Hippocampal formation (tissue), 2 donors: ENCODE data around the gene ANKFY1.

Experiments
- DNase-seq, 2 donors: peaks; one replicate each; lab custom pipeline; 2025; lab: John Stamatoyannopoulos, UW

Gene ANKFY1, protein sequence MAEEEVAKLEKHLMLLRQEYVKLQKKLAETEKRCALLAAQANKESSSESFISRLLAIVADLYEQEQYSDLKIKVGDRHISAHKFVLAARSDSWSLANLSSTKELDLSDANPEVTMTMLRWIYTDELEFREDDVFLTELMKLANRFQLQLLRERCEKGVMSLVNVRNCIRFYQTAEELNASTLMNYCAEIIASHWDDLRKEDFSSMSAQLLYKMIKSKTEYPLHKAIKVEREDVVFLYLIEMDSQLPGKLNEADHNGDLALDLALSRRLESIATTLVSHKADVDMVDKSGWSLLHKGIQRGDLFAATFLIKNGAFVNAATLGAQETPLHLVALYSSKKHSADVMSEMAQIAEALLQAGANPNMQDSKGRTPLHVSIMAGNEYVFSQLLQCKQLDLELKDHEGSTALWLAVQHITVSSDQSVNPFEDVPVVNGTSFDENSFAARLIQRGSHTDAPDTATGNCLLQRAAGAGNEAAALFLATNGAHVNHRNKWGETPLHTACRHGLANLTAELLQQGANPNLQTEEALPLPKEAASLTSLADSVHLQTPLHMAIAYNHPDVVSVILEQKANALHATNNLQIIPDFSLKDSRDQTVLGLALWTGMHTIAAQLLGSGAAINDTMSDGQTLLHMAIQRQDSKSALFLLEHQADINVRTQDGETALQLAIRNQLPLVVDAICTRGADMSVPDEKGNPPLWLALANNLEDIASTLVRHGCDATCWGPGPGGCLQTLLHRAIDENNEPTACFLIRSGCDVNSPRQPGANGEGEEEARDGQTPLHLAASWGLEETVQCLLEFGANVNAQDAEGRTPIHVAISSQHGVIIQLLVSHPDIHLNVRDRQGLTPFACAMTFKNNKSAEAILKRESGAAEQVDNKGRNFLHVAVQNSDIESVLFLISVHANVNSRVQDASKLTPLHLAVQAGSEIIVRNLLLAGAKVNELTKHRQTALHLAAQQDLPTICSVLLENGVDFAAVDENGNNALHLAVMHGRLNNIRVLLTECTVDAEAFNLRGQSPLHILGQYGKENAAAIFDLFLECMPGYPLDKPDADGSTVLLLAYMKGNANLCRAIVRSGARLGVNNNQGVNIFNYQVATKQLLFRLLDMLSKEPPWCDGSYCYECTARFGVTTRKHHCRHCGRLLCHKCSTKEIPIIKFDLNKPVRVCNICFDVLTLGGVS

DNA sequence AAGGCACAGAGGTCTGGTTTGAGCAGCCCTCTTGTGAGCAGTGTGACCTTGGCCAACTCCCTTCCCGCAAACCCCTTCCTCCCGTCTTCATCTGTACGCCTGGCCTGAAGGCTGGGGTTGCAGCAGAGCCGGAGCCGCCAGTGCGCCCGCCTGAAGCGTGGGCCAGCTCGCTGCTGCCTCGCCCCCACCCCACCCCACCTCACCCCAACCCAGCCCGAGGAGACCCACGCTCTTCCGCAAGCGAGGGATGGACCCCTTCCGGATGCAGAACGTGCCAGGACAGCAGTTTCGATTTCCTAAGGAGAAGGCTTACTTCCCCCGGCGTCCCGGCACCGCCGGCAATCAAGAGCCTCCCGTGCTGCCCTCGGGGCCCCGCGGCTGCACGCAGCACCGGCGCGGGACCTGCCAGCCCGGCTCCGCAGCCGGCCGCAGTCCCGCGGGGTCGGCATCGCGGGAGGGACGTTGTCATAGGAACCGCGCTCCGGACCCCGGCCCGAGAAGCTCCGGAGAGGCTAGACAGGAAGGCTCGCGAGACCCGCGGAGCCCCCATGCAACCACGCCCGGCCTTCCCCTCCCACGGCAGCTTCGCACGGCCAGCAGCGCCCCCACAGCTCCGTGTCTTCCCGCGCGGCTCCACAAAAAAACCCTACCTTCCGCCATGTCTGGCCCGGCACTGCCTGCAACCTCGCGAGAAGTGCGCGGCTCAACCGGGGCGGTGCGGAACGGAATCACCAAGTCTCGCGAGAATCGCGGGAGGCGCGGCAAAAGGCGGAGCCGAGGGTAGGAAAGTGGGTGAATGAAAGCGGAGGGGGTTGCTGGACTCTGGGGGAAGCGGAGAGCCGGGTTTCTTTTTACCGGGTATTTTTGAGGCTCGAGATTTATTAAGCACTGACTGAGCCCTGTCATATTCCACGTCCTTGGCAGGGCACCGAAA, at the start of gene ANKFY1:
ANKFY1 (minus strand) TSS at position 698 of the 934 bp plus-strand sequence; CDS start at position 660, 38 bp downstream.
- peak; percentile 91 to 93 for DNase-seq

DNA sequence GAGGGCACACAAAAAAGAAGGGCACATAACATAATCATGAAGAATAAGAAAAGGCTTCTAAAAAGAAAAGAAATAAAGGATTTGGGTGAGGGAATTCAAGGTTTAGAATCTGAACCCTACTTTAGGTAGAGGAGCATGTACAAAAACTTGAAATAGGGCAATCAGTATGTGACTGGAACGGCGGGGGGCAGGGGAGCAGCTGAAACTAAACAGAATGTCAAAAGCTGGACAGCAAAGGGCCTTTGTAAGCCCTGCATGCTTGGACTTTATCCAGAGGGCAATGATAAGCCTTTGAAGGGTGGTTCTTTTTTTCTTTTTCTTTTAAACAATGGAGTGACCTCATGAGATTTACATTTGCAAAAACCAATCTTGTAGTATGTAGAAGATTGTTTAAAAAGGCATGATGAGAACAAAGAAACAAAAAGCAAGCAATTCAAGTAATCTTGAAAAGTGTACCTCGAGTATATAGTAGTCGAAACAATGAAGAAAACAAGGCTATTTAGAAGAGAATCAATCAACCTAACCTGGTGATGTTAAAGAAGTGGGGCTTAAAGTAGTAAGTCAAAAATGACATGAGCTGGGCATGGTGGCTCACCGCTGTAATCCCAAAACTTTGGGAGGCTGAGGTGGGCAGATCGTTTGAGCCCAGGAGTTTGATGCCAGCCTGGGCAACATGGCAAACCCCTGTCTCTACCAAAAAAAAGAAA, 46.7 kb upstream of the ANKFY1 start:
- DNase-seq: peak; percentile 12 to 73

DNA sequence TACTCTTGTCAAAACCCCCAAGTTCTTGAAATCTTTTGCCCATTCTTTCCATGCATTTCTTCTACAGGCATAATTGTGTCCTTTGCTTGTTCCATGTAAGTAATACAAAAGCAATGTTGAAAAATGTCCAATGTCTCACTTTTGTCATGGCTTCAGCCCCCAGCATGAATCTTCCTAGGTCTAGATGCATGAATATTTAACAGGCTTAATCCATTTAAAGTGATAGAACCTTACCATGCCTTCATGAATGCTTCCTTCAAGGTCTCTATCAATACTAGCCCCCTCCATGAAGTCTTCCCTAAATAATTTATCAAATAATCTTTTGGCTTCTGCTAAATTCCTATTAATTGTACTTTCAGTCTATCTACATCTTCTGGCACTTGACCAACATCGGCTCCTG, 46.1 kb upstream of the ANKFY1 start:
- DNase-seq: no peak

DNA sequence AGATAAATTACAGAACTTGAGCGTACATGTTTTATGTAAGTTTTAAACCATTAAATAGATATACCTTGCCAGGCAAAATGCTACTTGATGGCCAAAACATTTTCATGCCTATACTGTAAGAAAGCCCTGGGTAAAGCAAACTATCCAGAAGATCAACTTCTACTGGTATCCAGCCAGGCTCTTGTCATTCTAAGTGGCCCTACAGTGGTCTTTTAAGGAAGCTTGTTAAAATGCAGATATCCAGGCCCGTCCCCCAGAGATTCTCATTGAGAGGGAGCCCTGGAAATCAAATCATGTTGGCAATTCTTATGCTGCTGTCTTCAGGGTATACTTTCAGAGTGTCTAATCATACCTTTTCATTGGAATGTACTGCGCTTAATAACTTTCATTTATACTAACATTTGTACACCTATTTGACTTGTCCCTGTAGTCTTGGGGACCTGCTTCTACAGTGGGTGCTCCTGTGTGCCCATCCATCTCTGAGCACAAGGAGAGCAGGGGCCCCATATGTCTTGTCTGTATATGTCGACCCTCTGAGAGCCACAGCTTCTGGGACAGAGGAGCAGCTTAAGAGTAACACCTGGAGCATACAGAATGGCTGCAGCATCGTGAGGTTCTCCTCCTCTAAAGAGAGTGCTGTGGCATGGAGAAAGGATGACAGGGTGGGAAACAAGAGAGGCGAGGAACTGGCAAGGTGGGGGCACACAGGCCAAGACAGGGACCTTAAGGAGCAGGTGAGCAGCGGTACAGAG, 43.6 kb upstream of the ANKFY1 start:
- no peak for DNase-seq

DNA sequence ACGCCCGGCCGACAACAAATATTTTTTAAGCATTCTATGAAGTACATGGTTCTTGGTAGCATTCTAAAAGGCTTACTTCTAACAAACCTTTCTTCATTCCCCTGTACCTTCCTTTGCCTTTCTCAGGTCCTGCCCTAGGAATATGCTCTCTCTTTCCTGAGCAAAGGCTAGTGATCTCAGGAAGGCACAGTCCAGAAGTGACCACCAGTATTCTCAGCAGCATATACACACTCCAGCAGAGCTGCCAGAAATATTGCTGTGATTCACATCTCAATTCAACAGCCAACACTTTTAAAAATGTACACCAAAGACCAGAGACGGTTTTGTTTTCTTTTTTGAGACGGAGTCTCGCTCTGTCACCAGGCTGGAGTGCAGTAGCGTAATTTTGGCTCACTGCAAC, 41.4 kb upstream of the ANKFY1 start:
- no peak for DNase-seq

DNA sequence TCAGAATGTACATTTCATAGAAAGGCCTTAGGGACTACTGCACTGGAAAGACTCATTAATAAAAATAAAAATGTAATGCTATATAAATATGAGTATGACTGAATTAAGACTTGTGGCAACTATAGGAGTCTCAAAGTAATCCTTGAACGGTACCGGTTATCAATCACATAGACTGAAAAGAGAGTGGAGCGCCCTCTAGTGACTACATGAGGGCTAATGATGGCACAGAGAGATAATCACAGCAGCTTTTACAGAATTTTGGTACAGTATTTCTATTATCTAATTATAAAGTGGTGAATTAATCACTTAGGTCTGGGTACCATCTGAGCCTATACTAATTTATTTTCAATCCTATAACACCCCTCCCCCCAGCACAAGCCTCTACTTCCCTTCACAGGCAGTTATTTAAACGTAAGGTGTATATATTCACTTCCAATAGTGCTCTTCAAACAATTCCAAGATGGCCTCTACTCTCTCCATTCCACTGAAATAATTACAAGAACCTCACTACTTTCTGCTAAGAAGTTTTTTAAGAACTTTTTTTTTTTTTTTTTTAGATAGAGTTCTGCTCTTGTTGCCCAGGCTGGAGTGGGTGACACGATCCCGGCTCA, 40.7 kb upstream of the ANKFY1 start:
- DNase-seq: peak; percentile 13 to 48

DNA sequence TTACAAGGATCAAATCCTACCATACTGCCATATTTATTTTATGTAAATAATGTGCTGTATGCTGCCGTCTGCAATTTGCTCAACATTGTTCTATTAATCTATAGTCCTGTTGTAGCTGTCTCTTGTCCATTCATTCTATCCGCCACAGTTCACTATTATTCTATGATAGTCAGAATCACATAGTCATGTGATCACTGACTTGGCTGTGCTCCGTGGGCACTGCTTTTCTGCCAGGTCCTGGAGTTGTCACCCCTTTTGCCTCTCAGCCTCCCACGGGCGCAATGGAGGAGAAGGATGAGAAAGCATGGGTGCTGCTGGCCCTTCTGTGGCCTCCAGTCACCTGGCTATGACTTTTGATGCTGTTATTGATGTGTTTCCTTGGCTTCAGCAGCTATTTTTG, 37.3 kb upstream of the ANKFY1 start:
- peak; percentile 66 to 84 for DNase-seq

DNA sequence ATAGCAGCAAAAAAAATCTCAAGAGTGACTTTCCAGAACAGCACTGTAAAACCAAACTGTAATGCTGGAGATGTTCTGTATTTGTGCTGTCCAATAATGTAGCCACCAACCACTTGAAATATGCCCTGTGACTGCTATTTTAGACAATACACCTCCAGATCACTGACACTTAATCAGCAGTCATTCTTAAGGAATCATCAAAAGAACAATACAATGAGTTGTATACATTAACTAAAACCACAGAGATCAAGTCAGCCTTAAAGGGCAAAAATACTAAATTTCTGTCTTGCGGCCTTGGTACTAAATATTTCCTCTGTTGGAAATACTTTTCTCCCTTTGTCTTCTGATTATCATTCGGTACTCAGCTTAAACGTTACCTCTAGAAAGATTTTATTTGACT, 33.6 kb upstream of the ANKFY1 start:
- DNase-seq: no peak

DNA sequence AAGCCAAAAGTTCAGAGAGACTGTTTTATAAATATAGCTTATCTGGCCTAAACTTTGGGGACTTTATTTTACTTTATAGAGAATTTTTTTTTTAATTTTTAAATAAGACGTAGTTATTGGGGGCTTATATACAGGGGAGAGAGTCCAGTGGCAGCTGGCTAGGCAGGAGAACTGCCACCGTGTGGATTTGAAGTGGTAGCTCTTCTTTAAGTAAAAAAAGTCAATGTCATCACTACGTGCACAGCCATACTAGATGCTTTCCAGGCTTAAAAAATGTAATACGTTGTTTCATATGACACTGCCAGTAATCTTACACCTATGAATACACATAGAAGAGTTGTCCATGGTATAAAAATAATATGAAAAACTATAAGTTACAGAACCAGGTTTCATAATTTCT, 31.9 kb upstream of the ANKFY1 start:
- no peak for DNase-seq

DNA sequence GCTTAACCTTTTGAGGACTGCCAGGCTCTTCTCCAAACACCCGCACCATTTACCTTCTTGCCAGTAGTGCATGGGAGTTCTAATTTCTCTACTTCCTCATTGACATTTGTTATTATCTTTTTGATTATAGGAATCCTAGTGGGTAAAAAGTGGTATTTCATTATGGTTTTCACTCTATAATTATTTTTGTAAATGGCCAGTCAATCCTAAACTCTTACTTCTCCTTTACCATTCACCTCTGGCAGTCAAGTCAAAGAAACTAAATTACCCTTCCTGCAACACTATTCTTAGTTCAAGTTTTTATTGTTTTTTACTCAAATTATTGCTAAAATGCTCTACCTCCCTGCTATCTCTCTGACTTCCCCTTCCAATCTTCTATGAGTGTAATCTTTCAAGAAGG, 29.8 kb upstream of the ANKFY1 start:
- no peak for DNase-seq

DNA sequence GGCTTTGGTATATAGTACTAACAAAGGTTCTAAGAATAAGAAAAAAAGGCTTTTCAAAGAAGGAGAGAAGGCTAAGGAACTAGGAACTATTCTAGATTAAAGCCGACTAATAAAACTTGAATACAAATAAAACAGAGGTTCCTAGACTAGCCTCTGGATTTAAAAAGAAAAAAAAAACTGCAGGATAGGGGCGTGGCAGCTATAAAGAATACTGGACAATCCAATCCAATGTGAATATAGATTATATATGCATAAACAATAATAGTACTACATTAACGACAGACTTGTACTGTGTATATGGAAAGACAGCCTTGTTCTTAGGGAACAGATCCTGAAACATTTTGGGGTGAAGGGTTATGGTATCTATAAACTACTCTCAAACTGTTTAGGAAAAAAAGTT, 23.9 kb upstream of the ANKFY1 start:
- DNase-seq: no peak

DNA sequence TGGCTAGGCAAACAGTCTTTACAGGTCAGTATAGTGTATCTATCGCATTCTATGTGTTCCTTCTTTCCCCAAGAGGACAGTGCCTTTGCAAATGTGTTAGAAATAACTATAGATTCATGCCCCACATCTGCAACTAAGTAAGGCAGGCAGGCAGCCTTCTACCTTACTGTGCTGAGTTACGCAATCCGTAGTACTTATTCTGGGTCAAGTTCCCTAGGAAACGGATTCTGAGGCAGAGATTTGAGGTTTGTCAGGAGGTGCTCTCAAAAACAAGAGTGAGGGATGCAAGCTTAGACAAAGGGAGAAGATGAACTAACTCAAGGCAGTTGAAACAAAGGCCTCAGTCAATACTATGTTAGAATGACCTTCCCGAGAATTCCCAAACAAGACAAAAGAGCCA, 12.7 kb upstream of the ANKFY1 start:
- DNase-seq: no peak

DNA sequence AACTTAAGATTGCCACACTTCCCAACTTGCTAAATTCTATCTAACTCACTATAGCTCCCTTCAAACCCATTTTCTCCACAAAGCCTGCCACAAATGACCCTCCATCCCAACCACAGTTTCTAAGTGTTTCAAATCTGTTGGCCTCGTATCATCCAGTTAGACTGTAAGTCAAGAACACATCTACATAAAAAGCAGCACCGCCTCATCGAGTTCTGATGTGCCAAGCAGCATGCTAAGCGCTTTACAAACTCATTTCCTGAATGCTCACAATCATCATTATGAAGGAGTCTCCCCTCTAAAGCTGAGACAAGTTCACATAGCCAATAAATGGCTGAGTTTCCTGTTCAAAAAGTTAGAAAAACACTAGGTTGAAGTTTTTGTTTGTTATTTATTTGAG, 9.2 kb upstream of the ANKFY1 start:
- no peak for DNase-seq

DNA sequence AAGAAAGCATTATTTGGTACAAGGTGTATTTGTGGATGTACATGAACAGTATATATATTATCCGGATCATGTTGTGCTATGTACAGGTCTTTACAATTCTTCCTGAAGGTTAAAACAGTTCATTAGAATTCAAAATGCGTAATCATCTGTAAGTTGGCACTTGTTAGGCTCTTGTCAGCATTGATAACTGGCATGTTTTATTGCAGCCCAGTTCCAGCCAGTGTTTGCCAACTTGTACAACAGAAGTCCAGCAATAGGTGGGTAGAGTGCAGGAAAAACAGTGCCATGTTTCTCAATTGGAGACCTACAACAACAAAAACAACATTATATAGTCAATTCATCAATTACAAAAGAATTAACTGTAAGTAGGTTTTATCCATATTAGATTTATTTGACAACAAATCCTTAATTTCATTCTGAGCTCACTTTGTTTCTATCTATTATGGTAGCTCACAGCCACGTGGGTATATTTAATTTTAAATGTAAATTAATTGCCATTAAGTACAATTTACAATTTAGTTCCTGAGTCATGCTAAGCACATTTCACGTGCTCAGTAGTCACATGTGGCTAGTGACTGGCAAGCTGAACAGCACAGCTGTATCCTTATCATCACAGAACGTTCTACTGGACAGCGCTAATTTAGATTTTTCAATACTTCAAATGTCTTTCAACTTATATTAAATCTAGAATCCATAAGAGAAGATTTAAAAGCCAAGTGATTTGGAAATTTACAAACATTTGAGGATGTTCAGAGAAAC, 8.6 kb upstream of the ANKFY1 start:
- peak in 1 of 2 donors; percentile 11 for DNase-seq

DNA sequence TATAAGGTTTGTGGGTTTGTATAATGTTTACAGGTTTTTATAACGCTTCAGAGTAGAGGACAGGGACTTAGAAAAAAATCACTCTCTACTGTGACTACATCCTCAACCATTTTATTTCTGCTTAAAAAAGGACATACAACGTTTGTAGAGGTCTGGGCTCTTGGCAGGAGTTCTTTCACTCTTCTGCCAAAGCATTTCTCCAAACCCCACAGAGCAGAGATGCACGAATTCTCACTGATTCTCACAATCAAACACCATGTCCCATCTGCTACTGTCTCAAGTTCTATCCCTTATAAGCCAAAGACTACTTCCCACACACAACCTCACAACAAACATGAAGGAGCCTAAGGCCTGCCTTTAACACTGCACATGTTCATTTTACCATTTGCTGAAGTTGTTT, 7.0 kb upstream of the ANKFY1 start:
- DNase-seq: no peak

DNA sequence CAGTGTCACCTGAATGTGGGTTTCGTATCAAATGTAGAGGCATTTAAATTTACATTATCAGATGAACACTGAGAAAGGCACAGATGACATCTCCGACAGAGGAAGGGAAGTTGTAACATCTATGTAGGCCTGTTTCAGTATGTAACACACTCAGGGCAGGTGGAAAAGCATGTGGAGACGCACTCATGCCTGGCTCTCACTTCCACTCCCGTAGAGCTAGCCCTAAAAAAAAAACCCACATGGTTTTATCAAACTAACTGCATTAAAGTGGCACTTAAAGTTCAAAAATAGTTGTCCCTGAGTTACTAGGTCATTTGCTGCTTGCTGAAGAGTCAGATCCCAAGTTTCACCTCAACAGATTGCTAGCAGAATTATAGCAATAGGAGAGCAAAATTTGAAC, 6.1 kb upstream of the ANKFY1 start:
- DNase-seq: no peak

DNA sequence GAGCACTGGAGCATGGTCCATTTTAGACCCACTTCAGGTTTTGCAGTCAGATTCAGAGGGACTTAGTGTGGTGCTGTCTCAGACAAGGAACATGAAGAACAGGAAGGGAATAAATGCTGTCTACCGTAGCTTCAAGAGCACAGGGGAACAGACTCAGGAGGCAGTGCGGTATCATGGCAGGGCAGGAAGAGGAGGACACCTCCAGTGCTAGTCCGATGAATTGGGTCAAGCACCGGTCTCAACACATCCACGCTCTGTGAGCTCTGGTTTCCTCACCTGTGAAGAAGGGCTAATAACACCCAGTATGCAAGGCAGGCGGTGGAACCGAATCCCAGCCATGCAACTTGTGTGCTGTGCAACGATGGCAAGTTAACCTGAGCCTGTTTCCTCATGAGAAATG, 3.6 kb upstream of the ANKFY1 start:
- DNase-seq: no peak

DNA sequence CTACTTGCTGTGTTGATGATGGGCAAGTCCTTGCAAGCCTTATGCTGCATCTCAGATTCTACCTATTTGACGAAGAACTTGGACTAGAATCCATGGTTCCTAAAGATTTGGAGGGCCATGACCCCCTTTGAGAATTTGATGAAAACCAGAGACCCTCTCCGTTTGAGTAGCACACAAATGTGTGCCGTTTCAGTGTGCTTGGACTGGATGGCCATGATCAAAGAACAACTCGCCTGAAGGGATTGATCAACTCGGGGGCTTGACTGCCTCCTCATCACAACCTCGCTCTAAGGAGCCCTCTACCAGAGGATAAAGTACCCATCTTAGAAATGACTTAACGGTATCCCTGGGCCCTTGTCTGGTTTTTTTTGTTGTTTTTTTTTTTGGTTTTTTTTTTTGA, 2.8 kb upstream of the ANKFY1 start:
- no peak for DNase-seq

DNA sequence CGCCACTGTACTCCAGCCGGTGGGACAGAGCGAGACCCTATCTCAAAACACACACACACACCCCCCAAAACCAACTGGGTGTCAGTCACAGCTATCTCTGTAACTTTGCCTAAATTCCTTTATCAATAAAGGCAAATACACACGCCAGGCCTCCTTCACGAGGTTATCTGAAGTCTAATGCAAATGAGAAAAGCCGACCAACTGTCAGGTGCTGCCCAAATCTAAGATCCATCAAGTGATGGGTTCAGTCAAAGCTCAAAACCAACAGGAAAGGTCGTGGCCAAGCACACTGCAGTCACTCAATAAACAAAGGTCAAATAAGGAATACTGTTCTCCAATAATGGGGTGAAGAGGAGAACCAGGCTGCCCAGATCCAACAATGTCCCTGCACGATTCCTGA, 1.1 kb downstream of the ANKFY1 start:
- DNase-seq: no peak
